Activated CD8-positive, alpha-beta memory T cell treated with anti-CD3 and anti-CD28 coated beads, Interleukin-2, amount 10 ng/mL, durations not matched to agents 7 days and 5 days (primary cell): ENCODE results near the gene TMEM213. TPM values are rescaled to one million over a fixed set of nuclear protein-coding genes. Genes with fewer than 3 reads are reported as not detected.

ENCODE experiments used
- total RNA-seq, 2 experiments: library from RNA; stranded (reverse); gene quantifications; one replicate each; pipeline ENCODE4 v1.2.3, GENCODE V29; 2021

TMEM213 gene
- total RNA-seq, 2 experiments from 2014 or later: 0.06 TPM; not detected in 1

Other genes starting within 250 kb of the TMEM213 start
- gene SVOPL, start 96.6 kb upstream of the TMEM213 start, total RNA-seq: not detected
- not detected for gene ATP6V0A4, start 202 bp downstream of the TMEM213 start, total RNA-seq
- gene KIAA1549, start 183.4 kb downstream of the TMEM213 start, total RNA-seq: 1 to 10 TPM in 1 of 2 experiments, under 1 TPM in 1; 0.61 to 1.1 TPM
- 10 to 100 TPM; 15.7 to 17.9 TPM for gene ZC3HAV1L, start 238.0 kb downstream of the TMEM213 start, total RNA-seq